Esophagus muscularis mucosa (tissue), 3 donors: ENCODE results near the gene NDUFA13.

Experiments
- CTCF ChIP-seq, 3 experiments: fragments of 200-600 bp in 2 of 3; fragments of 450-650 bp in 1 of 3; sonication (generic) in 2 of 3; IDR thresholded peaks; one replicate each; pipeline ENCODE4 v1.5.1; 2017 to 2019; ENCODE audit warnings: antibody characterized with exemption in 3 of 3, mild to moderate bottlenecking in 2 of 3, moderate library complexity in 1 of 3
- POLR2AphosphoS5 ChIP-seq, 2 donors: sonication (generic); formaldehyde crosslinking; IDR thresholded peaks; one replicate each; pipeline ENCODE4 v1.6.1; 2017; ENCODE audit warnings: antibody characterized with exemption in 2 of 2

GRCh38 chr19:19563348-19563848 is 47.4 kb downstream of the NDUFA13 start:
- TF ChIP-seq POLR2AphosphoS5 (IDR thresholded peaks at IDR 0.05): no peak
- no peak for TF ChIP-seq CTCF (IDR thresholded peaks at IDR 0.05)
